ENCODE data around the gene RACGAP1. TPM values are rescaled to one million over a fixed set of nuclear protein-coding genes. Genes with fewer than 3 reads are reported as not detected.

Gene RACGAP1
- total RNA-seq, 4 donors from 2014 or later = 10.5 to 23.7 (median 13.1) TPM

- WGBS, 2 donors (ENCODE audit: low coverage in 1 of 2) = 91 to 95% methylated on average over 4 to 7 of the region's 7 CpGs
- no peak for TF ChIP-seq POLR2A (IDR thresholded peaks at IDR 0.05)
- TF ChIP-seq CTCF (IDR thresholded peaks at IDR 0.05) = no peak
- no peak for TF ChIP-seq EP300 (IDR thresholded peaks at IDR 0.05)
- no peak for TF ChIP-seq POLR2AphosphoS5 (IDR thresholded peaks at IDR 0.05)
- Histone ChIP-seq H3K36me3 (no peaks in the 10 kb centered on the region), H3K27me3 (peaks cover 27% of the 10 kb centered on the region), H3K4me1 (peaks cover 0 to 16% (median 3%) of the 10 kb centered on the region in 3 donors), H3K27ac (no peak overlapping the region), H3K9me3 (no peaks in the 10 kb centered on the region), H3K4me3 (no peak overlapping the region)
- no peak for ATAC-seq
Observed at GRCh38 chr12:50047693-50048250, 22.5 kb upstream of the RACGAP1 start.

GRCh38 chr12:50043854-50044253 is 18.6 kb upstream of the RACGAP1 start:
- Histone ChIP-seq H3K4me1 (no peaks in the 10 kb centered on the region), H3K27me3 (peaks cover 5% of the 10 kb centered on the region), H3K4me3 (no peak overlapping the region), H3K36me3 (no peaks in the 10 kb centered on the region), H3K27ac (no peak overlapping the region), H3K9me3 (no peaks in the 10 kb centered on the region)
- no peak for ATAC-seq
- 70 to 80% methylated on average over 2 to 5 of the region's 6 CpGs for WGBS, 2 donors (ENCODE audit: low coverage in 1 of 2)
- no peak for TF ChIP-seq CTCF (IDR thresholded peaks at IDR 0.05)
- no peak for TF ChIP-seq POLR2A (IDR thresholded peaks at IDR 0.05)
- no peak for TF ChIP-seq EP300 (IDR thresholded peaks at IDR 0.05)
- TF ChIP-seq POLR2AphosphoS5 (IDR thresholded peaks at IDR 0.05) = no peak

DNA sequence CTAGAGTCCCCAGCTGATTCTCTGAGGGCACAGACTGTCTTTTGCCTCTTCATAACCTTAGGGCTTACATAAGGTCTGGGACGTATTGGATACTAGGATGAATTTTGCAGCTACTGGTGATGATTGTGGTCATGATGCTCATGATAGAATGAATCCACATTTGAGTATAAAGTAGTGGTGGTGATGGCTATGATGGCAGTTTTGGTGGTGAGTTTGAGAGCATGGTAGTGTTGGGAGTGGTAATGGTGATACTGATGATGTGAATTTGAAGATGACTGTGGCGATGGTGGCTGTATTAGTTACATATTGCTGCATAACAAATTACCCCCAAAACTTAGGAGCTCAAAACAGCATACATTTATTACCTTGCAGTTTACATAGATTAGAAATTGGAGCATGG is 18.0 kb upstream of the RACGAP1 start:
- H3K27me3 ChIP-seq = peaks cover under 1% of the 10 kb centered on the region
- no peaks in the 10 kb centered on the region for H3K9me3 ChIP-seq
- ATAC-seq = no peak
- no peak overlapping the region for H3K27ac ChIP-seq
- H3K4me1 ChIP-seq = no peaks in the 10 kb centered on the region
- H3K36me3 ChIP-seq = no peaks in the 10 kb centered on the region
- whole genome bisulfite sequencing, 2 donors (ENCODE audit: low coverage in 1 of 2) = 93 to 100% methylated on average over 1 to 2 of the region's 2 CpGs
- no peak overlapping the region for H3K4me3 ChIP-seq
- TF ChIP-seq CTCF (IDR thresholded peaks at IDR 0.05) (no peak), EP300 (IDR thresholded peaks at IDR 0.05) (no peak), POLR2A (IDR thresholded peaks at IDR 0.05) (no peak), POLR2AphosphoS5 (IDR thresholded peaks at IDR 0.05) (no peak)

DNA sequence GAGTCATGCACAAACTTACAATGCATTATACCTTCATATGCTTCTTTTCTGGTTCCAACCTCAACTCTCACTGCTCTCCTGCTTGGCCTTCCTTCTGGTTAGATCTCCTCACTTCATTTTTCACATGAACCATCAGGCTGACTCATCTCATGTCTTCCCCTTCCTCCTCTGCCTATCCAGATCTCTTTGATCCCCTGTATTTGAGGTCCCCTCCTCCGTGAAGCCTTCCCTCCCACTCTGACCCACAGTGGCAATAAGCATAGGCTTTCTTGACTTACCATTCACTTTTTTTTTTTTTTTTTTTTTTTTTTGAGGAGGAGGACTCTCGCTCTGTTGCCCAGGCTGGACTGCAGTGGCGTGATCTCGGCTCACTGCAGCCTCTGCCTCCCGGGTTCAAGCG is 17.4 kb upstream of the RACGAP1 start:
- H3K4me1 ChIP-seq = no peaks in the 10 kb centered on the region
- ATAC-seq = no peak
- no peak for TF ChIP-seq CTCF (IDR thresholded peaks at IDR 0.05)
- TF ChIP-seq EP300 (IDR thresholded peaks at IDR 0.05) = no peak
- no peak for TF ChIP-seq POLR2AphosphoS5 (IDR thresholded peaks at IDR 0.05)
- TF ChIP-seq POLR2A (IDR thresholded peaks at IDR 0.05) = no peak
- no peaks in the 10 kb centered on the region for H3K9me3 ChIP-seq
- no peak overlapping the region for H3K4me3 ChIP-seq
- H3K27me3 ChIP-seq = no peaks in the 10 kb centered on the region
- H3K36me3 ChIP-seq = no peaks in the 10 kb centered on the region
- H3K27ac ChIP-seq = no peak overlapping the region
- 64 to 86% methylated on average over 1 to 3 of the region's 6 CpGs for WGBS, 2 donors (ENCODE audit: low coverage in 1 of 2)

DNA sequence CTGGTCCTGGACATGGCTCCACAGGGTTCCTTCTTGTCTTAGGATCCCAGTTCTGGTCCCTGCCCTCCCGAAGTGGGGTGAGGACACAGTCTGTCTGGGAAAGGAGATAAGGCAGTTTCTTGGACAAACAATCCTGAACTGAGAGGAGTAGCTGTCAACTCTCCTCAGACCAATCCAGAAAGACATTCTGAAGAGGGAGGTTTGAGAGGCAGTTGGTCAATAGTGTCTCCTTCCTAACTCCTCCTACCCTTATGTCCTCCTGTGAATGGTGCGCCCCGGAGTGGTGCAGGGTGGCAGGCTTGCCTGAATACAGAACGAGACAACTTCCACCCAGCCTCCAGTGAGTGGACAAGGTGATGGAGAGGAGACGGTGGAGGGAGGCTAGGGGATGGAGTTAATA is 16.7 kb upstream of the RACGAP1 start:
- no peak for TF ChIP-seq POLR2AphosphoS5 (IDR thresholded peaks at IDR 0.05)
- no peaks in the 10 kb centered on the region for H3K27me3 ChIP-seq
- H3K36me3 ChIP-seq = no peaks in the 10 kb centered on the region
- H3K4me3 ChIP-seq = no peak overlapping the region
- H3K9me3 ChIP-seq = no peaks in the 10 kb centered on the region
- H3K4me1 ChIP-seq = no peaks in the 10 kb centered on the region
- H3K27ac ChIP-seq = no peak overlapping the region
- ATAC-seq = no peak
- 92% methylated on average over 5 of the region's 5 CpGs; no CpG with 5 or more reads in 1 of the 2 donors for WGBS, 2 donors (ENCODE audit: low coverage in 1 of 2)

Measured in gastroesophageal sphincter (tissue), 4 donors.